ENCODE results near the gene YIPF4.

- TF ChIP-seq, protein P1, sequence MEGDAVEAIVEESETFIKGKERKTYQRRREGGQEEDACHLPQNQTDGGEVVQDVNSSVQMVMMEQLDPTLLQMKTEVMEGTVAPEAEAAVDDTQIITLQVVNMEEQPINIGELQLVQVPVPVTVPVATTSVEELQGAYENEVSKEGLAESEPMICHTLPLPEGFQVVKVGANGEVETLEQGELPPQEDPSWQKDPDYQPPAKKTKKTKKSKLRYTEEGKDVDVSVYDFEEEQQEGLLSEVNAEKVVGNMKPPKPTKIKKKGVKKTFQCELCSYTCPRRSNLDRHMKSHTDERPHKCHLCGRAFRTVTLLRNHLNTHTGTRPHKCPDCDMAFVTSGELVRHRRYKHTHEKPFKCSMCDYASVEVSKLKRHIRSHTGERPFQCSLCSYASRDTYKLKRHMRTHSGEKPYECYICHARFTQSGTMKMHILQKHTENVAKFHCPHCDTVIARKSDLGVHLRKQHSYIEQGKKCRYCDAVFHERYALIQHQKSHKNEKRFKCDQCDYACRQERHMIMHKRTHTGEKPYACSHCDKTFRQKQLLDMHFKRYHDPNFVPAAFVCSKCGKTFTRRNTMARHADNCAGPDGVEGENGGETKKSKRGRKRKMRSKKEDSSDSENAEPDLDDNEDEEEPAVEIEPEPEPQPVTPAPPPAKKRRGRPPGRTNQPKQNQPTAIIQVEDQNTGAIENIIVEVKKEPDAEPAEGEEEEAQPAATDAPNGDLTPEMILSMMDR (IDR thresholded peaks at IDR 0.05) = no peak
- TF ChIP-seq EP300 (IDR thresholded peaks at IDR 0.05) = no peak
- no peak for TF ChIP-seq POLR2A (IDR thresholded peaks at IDR 0.05; ENCODE audit: low read depth)
- TF ChIP-seq POLR2AphosphoS5 (IDR thresholded peaks at IDR 0.05) = no peak
Observed at GRCh38 chr2:32357318-32358110, 79.8 kb downstream of the YIPF4 start.

Measured in esophagus muscularis mucosa (tissue), 4 donors.